Renal cortical epithelial cell (primary cell): ENCODE data around the gene VASP. TPM values are rescaled to one million over a fixed set of nuclear protein-coding genes. Genes with fewer than 3 reads are reported as not detected.
A peak's percentile ranks its signal among the peaks of the same experiment; 100 is the strongest.

Experiments used
- DNase-seq: peaks from one replicate; pipeline ENCODE4 v3.0.0-alpha.2; 2011; ENCODE audit warnings: low read depth
- total RNA-seq: library from RNA; depleted of rRNA; stranded (reverse); fragments of >200 nt; gene quantifications from 2 replicates; pipeline ENCODE4 v1.2.3, GENCODE V29; 2014

VASP gene
- total RNA-seq, 1 donor from 2014 or later = 66.0 TPM

DNA sequence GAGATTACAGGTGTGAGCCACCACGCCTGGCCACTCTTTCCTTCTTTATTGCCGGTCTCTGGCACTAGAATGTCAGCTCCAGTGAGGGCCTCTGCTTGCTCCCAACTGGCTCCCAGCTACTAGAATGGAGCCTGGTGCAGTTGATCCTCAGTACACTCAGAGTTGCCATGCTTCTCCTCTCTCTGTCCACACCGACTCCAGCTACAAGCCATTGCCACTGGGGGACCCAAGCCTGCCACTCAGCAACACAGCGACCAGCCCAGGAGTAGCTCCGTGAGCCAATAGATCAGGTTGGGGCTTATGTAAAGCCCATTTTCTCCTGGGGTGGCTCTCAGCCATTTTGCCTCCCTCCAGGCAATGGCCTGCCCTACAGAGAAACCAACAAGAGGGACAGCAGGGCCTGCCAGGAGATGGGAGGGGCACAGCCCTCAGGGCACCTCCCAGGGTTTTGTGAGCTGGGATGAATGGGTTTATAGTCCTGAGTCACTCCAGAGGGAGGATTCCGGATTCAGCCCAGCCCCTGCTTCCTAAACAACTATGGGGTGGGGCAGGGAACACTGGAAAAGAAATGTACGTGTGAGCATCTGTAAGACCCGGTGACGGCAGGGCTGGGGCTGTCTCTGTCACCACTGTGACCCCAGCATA lies 40.8 kb downstream of the VASP start:
- peak; percentile 77 for DNase-seq

DNA sequence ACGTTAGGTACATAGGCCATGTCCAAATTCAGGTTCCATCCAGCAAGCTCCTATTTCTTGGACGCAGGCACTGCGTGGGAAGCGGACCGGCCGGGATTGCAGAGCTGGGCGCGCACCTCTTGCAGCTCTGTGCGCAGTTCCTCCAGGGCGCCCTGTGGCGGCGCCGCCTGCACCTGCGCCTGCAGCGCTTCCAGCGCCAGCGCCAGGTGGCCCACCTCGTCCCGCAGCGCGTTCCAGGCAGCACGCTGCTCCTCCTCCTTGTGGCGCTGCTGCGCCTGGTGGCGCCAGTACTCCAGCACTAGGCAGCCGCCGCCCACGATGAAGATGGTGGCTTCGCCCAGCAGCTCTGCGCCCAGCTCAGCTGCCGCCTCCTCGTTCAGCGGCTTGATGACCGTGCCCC lies 46.2 kb downstream of the VASP start:
- DNase-seq = no peak

DNA sequence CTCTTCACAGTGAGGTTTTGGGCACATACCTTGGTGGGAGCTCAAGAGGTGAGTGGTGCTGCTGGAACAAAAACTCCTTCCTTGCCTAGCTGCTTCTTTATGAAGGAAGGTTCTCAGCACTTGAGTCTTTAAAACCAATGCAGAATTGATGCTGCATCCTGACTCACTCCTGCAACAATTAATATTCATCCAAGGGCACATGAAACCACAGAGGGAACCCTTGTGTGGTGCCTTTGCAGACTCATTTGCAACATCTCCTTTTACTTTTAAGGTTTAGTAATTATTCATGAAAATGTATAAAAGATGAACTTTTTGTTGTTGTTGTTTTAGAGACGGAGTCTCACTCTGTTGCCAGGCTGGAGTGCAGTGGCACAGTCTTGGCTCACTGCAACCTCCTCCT lies 47.2 kb downstream of the VASP start:
- peak; percentile 28 for DNase-seq

DNA sequence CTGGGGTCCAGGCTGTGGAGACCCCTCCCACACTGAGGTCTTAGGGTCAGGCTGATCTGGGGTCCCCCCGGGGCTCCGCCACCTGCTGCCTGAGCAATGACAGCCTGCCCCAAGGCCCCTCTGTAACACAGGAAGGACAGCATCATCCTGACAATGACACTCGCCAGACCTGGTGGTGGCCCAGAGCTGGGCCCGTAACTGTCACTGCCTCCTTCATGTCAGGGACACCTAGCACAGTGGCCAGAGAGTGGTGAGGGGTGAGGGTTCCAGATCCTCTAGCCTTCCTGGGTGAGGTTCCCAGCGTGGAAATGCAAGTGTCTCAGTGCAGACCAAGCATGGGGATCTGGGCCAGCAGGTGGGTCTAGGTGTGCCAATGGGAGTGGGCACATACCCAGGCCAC lies 49.6 kb downstream of the VASP start:
- DNase-seq = no peak

DNA sequence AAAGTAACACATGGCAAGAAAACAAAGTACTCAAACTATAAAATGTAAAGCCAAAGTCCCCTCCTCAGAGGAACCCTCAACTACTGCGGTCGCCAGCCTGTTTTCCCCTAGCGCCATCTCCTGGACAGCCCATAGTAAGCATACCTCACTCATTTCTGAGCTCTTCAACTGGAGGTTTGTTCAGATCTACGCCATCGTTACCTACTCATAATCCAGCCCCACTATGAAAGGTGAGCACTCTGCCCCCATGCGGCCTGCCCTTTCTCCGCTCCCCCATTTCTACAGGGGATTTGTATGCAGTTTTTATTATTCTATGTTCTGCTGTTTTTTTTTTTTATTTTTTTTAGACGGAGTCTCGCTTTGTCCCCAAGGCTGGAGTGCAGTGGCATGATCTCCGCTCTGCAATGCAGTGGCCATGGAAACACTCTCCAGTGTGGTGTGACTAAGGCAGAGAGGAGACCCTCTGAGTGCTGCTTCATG lies 51.2 kb downstream of the VASP start:
- peak; percentile 33 for DNase-seq

DNA sequence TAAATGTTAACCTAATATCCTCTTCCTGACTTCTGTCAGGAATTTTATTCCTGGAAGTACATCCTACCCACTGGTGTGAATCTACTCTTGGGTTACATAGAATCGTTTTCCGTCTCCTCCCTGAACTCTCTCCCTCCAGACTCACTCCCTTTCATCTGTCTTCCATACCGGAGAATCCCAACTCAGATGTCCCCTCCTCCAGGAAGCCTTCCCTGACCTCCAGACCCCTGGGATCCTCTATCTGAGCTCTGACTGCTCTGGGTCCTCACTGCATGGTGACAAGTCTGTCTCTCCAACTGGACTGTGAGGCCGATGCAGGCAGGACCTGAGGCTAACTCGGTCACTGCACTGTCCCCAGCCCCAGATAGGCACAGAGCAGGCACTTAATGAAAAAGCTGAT lies 52.8 kb downstream of the VASP start:
- no peak for DNase-seq

DNA sequence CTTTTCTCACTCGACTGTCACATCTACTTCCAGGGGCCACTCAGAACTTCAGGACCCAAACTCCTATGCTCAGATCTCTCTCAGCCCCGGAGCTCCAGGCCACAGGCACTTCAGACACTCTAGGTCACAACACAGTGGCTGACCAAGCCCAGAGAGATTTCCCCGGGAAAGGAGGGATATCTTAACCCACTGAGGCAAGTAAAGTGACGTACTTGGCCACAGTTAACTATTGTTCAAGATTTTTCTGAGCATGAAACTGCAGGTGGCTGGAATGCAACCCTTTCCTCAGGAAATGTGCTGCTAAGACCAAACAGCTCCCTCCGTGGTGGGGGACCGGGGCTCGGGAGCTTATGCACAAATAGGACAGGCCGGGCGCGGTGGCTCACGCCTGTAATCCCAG lies 53.4 kb downstream of the VASP start:
- no peak for DNase-seq

DNA sequence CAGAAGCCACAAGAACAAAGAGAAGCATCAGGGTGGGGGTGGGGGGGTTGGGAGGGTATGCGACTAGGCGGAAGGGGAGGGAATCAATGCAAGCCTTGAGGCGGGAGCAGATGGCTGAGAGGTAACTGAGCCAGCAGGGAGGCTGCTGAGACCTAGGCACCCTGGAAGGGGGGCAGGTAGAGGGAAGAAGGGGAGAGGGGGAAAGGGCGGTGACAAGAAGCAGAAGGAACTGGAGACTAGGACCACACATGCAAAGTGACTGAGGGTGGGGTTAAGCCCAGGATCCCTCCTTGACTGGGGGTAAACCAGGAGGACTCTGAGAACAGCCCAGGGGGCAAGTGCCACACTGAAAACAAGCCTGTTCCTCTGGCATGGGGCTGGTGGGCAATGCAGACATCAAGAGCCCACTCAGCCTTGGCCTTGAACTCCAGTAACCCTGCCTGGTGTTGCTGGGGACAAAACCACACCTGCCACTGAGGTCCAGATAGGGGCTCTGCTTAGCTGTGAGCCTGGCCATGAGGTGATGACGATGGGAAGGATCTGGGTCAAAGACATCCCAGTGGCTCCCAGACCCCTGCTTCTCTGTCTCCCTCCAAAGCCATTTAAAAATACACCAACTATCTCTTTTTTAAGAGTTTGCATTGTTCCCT lies 57.0 kb downstream of the VASP start:
- DNase-seq = no peak

DNA sequence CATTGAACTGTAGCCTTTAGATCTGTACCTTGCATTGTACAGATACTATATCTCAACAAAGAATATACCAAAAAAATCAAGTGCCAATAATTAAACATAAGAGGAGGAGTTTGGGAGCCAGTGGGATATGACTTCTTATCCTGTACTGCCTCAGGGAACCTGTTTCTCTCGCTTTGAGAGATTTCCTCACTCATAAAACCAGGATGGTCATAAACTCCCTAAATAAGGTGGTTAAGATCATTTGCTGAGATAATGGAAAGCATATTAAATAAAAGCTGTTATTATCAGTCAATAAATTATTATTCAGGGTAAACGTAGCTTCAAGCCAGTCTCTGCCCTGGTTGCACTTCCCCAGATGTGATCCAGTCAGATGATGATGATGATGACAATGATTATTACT lies 60.3 kb downstream of the VASP start:
- no peak for DNase-seq

DNA sequence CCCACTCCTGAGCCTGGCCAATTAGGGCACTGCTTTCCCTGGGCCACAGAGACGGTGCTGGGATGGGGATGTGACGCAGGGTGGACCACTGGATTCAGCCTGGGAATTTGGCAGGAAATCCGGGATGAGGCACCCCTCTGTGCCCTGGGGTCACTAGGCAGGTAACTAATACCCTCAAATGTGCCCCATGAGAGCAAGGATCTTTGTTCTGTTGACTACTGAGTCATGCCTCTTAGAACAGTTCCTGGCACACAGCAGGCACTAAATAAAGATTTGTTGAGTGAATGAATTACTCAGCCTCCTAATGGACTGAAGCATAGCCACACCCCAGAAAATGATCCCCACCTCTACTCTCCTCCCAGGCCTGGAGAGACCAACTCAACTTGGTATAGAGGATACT lies 61.5 kb downstream of the VASP start:
- peak; percentile 95 for DNase-seq

DNA sequence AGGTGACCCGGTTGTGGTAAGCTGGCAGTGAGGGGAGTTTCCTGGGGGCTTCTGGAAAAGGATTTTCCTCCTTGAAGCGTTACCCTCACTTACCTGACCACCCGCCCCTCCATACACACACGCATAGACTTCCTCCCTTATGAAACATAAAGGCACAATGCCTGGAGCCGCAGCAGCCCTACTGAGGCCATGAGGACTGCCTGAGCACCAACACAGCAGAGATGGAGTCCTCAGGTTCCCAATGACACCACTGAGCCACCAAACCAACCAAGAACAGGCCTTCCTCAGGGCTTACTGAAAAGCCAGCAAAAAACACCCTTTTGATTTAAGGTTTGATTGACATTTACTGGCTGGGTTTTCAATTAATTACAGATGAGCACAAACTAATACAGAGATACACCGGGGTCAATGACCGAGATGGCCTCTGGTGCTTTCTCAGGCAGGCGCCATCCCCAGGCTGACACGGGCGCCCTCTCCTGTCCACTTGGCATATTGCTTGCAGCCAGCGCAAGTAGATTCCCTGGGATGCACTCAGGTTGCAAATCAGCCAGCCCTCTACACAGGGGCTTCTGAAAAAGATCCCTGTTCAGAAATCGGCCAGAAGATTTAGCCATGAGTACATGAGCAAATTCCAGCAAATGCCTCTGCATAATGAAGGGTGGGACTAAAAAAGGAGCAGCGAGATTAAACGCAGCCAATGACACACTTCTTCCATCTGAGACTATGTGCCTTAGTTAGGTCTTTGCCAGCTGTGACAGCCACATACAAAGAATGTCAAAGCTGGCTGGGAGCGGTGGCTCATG lies 62.5 kb downstream of the VASP start:
- DNase-seq = peak; percentile 19

DNA sequence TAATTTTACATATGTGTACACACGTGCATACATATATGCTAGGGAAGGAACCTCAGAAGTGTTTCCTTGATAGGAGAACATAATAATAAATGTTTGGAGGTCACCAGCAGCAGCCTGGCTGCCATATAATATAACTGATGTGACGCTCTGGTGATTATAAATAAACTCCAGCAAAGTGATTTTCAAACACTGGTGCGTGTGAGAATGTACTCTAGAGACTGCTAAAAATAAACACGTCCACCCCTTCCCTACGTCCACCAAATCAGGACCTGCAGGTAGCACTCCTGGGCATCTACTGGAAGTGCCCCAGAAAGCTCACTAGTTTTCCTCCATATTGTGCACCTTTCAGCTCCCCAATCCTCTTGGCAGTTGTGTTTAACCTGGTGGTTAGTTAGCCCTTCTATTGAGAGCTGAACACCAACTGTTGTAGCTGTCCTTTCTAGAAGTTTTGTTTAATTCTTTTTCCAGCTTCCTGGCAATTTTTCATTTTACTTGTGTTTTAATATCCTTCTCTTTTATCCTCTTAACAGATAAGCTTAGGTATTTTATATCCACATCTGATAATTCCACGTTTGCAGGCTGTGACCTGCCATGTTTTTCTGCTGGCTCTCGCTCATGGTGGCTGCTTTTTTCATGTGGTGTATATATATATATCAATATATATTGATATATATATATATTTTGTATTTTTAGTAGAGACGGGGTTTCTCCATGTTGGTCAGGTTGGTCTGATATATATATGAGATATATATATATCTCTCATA lies 64.4 kb downstream of the VASP start:
- DNase-seq = no peak

DNA sequence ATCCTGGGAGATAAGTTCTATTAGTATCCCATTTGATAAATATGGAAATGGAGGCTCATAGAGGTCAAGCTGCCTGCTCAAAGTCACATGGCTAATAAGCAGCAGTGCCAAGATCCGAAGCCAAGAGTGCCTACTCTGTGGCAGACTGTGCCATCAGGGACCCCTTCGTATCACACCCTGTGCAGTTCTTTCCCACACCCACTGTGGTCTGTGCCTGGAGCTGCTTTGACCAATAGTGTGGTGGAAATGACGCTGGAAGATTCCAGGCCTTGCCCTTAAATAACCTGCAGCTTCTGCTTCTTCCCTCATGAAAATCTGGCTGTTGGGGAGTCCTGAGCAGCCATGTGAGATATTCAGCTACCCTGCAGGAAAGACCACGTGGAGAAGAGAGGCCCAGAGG lies 67.2 kb downstream of the VASP start:
- peak; percentile 43 for DNase-seq

DNA sequence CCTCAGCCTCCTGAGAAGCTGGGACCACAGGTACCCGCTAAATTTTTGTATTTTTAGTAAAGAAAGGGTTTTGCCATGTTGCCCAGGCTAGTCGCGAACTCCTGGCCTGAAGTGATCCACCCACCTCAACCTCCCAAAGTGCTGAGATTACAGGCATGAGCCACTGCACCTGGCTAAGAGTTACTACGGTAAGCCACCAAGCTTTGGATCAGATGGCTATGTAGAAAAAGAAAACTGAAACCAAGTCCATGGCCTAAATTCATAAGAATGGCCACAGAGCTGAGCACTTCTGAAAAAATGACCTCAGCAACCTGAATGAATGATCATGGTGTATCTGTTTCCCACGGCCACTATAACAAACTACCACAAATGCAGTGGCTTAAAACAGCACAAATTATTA lies 67.9 kb downstream of the VASP start:
- no peak for DNase-seq

Other genes with a start within 250 kb of the VASP start
- gene CKM, start 184.6 kb upstream of the VASP start, total RNA-seq = not detected in 2 replicates
- gene KLC3, start 166.7 kb upstream of the VASP start, total RNA-seq = 1.3 and 13.2 TPM in 2 replicates
- gene ERCC2, start 136.9 kb upstream of the VASP start, total RNA-seq = 15.1 and 22.0 TPM in 2 replicates
- gene PPP1R13L, start 102.4 kb upstream of the VASP start, total RNA-seq = 10.9 and 32.8 TPM in 2 replicates
- 10.7 and 11.8 TPM in 2 replicates for gene POLR1G, start 100.8 kb upstream of the VASP start, total RNA-seq
- gene ERCC1, start 83.6 kb upstream of the VASP start, total RNA-seq = 41.9 and 54.7 TPM in 2 replicates
- gene FOSB, start 39.5 kb upstream of the VASP start, total RNA-seq = 1.4 and 18.3 TPM in 2 replicates
- 5.8 and 20.0 TPM in 2 replicates for gene RTN2, start 10.4 kb upstream of the VASP start, total RNA-seq
- gene PPM1N, start 9.0 kb upstream of the VASP start, total RNA-seq = 0.75 and 1.0 TPM in 2 replicates
- gene OPA3, start 77.3 kb downstream of the VASP start, total RNA-seq = 8.7 and 14.5 TPM in 2 replicates
- gene GPR4, start 94.7 kb downstream of the VASP start, total RNA-seq = under 0.01 TPM in 1 of 2 replicates, not detected in the other
- 47.4 and 61.3 TPM in 2 replicates for gene EML2, start 131.9 kb downstream of the VASP start, total RNA-seq
- 0.50 and 1.0 TPM in 2 replicates for gene GIPR, start 160.7 kb downstream of the VASP start, total RNA-seq
- 120 and 333 TPM in 2 replicates for gene SNRPD2, start 184.5 kb downstream of the VASP start, total RNA-seq
- 10.9 and 24.1 TPM in 2 replicates for gene QPCTL, start 185.2 kb downstream of the VASP start, total RNA-seq
- gene FBXO46, start 223.4 kb downstream of the VASP start, total RNA-seq = 4.5 and 9.0 TPM in 2 replicates
- gene MEIOSIN, start 226.0 kb downstream of the VASP start, total RNA-seq = not detected in 2 replicates